Measurements from ENCODE around the gene PAPLN. TPM values are rescaled to one million over a fixed set of nuclear protein-coding genes. Genes with fewer than 3 reads are reported as not detected.

The PAPLN gene
- total and polyA plus RNA-seq, 11 donors = 0.30 to 10.3 (median 1.4) TPM

- TF ChIP-seq POLR2A (IDR thresholded peaks at IDR 0.05) (no peak), CTCF (IDR thresholded peaks at IDR 0.05) (no peak)
- Histone ChIP-seq H3K9me3 (no peaks in the 10 kb centered on the region), H3K4me1 (peaks cover 0 to 14% (median 5%) of the 10 kb centered on the region in 12 donors), H3K27me3 (peaks cover 0 to 16% (median 8%) of the 10 kb centered on the region in 9 donors), H3K27ac (no peak overlapping the region), H3K4me3 (no peak overlapping the region), H3K36me3 (no peaks in the 10 kb centered on the region)
- intact Hi-C loops (cut with DNase I) = no loop called here
- DNase-seq = no peak
- no peak for ATAC-seq
- WGBS, 4 donors = 84 to 88% (median 86%) methylated on average over 10 to 13 of the region's 13 CpGs
These were observed 12.4 kb downstream of the PAPLN start for GRCh38 chr14:73249564-73250316.

- H3K27ac ChIP-seq = no peak overlapping the region
- intact Hi-C loops (cut with DNase I) = no loop called here
- WGBS, 4 donors = 85 to 93% (median 89%) methylated on average over 10 to 11 of the region's 11 CpGs
These were observed 13.0 kb downstream of the PAPLN start for GRCh38 chr14:73250317-73250713.

GRCh38 chr14:73250781-73251500 is 13.6 kb downstream of the PAPLN start:
- 92 to 94% (median 92%) methylated on average over 25 to 27 of the region's 27 CpGs for WGBS, 4 donors
- Histone ChIP-seq H3K36me3 (no peaks in the 10 kb centered on the region), H3K27me3 (peaks cover 0 to 4% (median 0%) of the 10 kb centered on the region in 9 donors), H3K27ac (no peak overlapping the region), H3K9me3 (no peaks in the 10 kb centered on the region), H3K4me3 (no peak overlapping the region), H3K4me1 (peaks cover 0 to 5% (median 0%) of the 10 kb centered on the region in 12 donors)
- DNase-seq (no peak), ATAC-seq (no peak)
- TF ChIP-seq CTCF (IDR thresholded peaks at IDR 0.05) = no peak
- TF ChIP-seq POLR2A (IDR thresholded peaks at IDR 0.05) = no peak
- intact Hi-C loops (cut with DNase I) = no loop called here

More at GRCh38 chr14:73250317-73250713, 13.0 kb downstream of the PAPLN start:
- H3K4me1 ChIP-seq = peaks cover 0 to 11% (median 4%) of the 10 kb centered on the region in 12 donors
- H3K27me3 ChIP-seq = peaks cover 0 to 11% (median 5%) of the 10 kb centered on the region in 9 donors
- ATAC-seq (no peak), DNase-seq (no peak)
- H3K36me3 ChIP-seq = no peaks in the 10 kb centered on the region
- no peak for TF ChIP-seq CTCF (IDR thresholded peaks at IDR 0.05)
- no peak for TF ChIP-seq POLR2A (IDR thresholded peaks at IDR 0.05)
- no peaks in the 10 kb centered on the region for H3K9me3 ChIP-seq
- no peak overlapping the region for H3K4me3 ChIP-seq

- no peak overlapping the region for H3K4me3 ChIP-seq
- H3K9me3 ChIP-seq = no peaks in the 10 kb centered on the region
- no peaks in the 10 kb centered on the region for H3K27me3 ChIP-seq
- intact Hi-C loops (cut with DNase I) = no loop called here
- no peak for DNase-seq
- TF ChIP-seq CTCF (IDR thresholded peaks at IDR 0.05) (no peak), POLR2A (IDR thresholded peaks at IDR 0.05) (no peak)
- ATAC-seq = no peak
- H3K36me3 ChIP-seq = no peaks in the 10 kb centered on the region
- no peaks in the 10 kb centered on the region for H3K4me1 ChIP-seq
- H3K27ac ChIP-seq = no peak overlapping the region
- WGBS, 4 donors = 93 to 96% (median 95%) methylated on average over 21 to 30 of the region's 30 CpGs
These were observed 14.4 kb downstream of the PAPLN start for GRCh38 chr14:73251516-73252215.
